Osteocyte (in vitro differentiated cells): ENCODE results near the gene PAX2. TPM values are rescaled to one million over a fixed set of nuclear protein-coding genes. Genes with fewer than 3 reads are reported as not detected.

Experiments
- DNase-seq: peaks from one replicate; pipeline ENCODE4 v3.0.0; 2021; ENCODE audit warnings: mixed read lengths; ENCODE audit not compliant: unreplicated experiment; ENCODE audit errors: extremely low spot score
- H3K27ac Mint-ChIP-seq: one replicate; pipeline ENCODE4 v1.8.0; 2021; ENCODE audit warnings: mild to moderate bottlenecking, mixed read lengths; ENCODE audit not compliant: unreplicated experiment
- H3K27me3 Mint-ChIP-seq: one replicate; pipeline ENCODE4 v1.8.0; 2021; ENCODE audit warnings: mixed read lengths; ENCODE audit not compliant: unreplicated experiment
- H3K36me3 Mint-ChIP-seq: one replicate; pipeline ENCODE4 v1.8.0; 2021; ENCODE audit warnings: mixed read lengths; ENCODE audit not compliant: unreplicated experiment
- H3K4me1 Mint-ChIP-seq: one replicate; pipeline ENCODE4 v1.8.0; 2021; ENCODE audit warnings: mixed read lengths; ENCODE audit not compliant: unreplicated experiment
- H3K4me3 Mint-ChIP-seq: one replicate; pipeline ENCODE4 v1.8.0; 2021; ENCODE audit warnings: mild to moderate bottlenecking, moderate library complexity, mixed read lengths; ENCODE audit not compliant: unreplicated experiment
- H3K9me3 Mint-ChIP-seq: one replicate; pipeline ENCODE4 v1.8.0; 2021; ENCODE audit warnings: mixed read lengths; ENCODE audit not compliant: unreplicated experiment
- total RNA-seq: library from RNA; stranded (reverse); gene quantifications from 2 replicates; pipeline ENCODE4 v1.2.1, GENCODE V29; 2021
- TF ChIP-seq, protein P1 (sequence below): fragments of 200-600 bp; sonication (generic); IDR thresholded peaks from 2 replicates; pipeline ENCODE4 v1.5.0; 2021; ENCODE audit warnings: antibody characterized with exemption, mild to moderate bottlenecking, moderate library complexity

PAX2 gene
- total RNA-seq, 1 donor from 2014 or later: 0.30 TPM

DNA sequence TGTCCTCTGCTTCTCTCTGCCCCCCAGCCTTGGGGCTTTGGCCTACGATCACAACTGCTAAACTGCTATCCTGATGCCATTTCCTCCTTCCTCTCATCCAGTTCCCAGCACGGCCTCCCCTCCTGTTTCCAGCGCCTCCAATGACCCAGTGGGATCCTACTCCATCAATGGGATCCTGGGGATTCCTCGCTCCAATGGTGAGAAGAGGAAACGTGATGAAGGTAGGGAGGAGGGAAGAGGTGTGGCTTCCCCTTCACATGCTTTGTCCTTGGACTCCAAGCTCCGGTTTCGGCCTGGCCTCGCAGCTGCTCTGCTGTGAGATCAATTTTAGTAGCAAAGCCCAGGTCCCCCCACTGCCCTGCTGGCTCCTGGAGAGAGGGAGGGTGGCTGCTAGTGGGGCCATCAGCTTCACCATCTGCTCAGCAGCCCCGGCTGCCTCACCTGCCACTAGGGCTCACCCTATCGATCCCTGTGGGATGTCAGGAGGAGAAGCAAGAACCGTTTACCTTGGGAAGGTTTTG, 35.8 kb downstream of the PAX2 start:
- TF ChIP-seq, protein P1, sequence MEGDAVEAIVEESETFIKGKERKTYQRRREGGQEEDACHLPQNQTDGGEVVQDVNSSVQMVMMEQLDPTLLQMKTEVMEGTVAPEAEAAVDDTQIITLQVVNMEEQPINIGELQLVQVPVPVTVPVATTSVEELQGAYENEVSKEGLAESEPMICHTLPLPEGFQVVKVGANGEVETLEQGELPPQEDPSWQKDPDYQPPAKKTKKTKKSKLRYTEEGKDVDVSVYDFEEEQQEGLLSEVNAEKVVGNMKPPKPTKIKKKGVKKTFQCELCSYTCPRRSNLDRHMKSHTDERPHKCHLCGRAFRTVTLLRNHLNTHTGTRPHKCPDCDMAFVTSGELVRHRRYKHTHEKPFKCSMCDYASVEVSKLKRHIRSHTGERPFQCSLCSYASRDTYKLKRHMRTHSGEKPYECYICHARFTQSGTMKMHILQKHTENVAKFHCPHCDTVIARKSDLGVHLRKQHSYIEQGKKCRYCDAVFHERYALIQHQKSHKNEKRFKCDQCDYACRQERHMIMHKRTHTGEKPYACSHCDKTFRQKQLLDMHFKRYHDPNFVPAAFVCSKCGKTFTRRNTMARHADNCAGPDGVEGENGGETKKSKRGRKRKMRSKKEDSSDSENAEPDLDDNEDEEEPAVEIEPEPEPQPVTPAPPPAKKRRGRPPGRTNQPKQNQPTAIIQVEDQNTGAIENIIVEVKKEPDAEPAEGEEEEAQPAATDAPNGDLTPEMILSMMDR: no peak
- no peaks in the 10 kb centered on the region for H3K4me1 Mint-ChIP-seq
- no peaks in the 10 kb centered on the region for H3K9me3 Mint-ChIP-seq
- no peak for DNase-seq
- H3K36me3 Mint-ChIP-seq: no peaks in the 10 kb centered on the region
- H3K27ac Mint-ChIP-seq: no peak overlapping the region
- H3K4me3 Mint-ChIP-seq: no peak overlapping the region
- H3K27me3 Mint-ChIP-seq: peaks cover 44% of the 10 kb centered on the region

DNA sequence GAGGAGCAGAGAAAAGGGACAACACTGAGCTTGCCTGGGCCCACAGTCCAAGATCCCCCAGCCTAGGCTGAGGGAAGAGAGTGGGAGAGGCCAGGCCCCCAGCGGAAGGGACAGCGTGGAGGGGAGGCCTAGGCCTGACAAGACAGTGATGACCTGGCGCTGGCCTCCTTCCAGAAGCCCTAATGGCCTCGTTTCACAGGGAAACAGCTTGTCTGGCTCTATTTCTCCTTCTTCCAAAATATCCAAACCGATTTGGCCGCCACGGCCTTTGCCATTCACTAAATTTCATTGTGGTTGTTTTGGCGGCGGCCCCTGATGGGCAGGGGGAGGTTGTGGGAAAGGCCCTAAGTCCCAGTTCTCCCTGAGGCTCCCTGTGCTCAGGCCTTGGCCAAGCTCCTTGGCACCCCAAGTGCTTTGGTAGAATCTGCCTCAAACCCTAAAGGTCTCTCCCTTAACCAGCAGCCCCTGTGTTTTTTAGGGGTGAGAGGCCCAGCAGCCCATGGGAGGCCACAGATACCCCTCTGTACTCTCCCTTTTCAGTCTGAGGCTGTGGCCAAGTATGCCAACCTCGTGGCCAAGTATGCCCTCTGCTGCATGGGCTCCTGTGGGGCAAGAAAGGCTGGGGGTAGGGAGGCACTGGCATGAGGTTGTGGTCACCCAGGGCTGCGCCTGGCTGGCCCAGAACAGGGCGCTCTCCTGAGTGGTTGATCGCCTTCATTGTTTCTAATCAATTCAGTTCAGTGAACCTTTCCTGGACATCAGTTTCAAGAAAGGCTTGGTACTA, 37.3 kb downstream of the PAX2 start:
- Mint-ChIP-seq H3K4me3 (no peak overlapping the region), H3K36me3 (no peaks in the 10 kb centered on the region), H3K27ac (no peak overlapping the region), H3K4me1 (no peaks in the 10 kb centered on the region), H3K27me3 (peaks cover 50% of the 10 kb centered on the region), H3K9me3 (no peaks in the 10 kb centered on the region)
- DNase-seq: no peak
- TF ChIP-seq, protein P1: no peak

DNA sequence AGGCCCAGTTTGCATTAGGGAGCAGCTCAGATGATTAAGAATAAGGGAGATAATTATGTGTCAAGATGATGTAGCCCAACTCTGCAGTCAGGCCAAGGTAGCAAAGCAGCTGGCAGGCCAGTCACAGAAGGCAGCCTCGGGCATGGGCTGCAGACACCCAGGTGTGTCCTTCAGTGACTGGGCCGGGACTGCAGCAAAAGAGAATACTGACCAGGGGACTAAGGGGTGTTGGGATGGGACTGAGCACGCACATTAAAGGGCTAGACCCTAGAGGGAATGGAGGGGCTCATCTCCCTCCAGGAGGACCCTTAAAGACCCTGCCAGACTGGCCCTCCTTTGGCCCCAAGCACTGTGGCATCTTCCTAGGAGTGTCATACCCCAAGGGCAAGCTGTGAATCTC, 38.7 kb downstream of the PAX2 start:
- Mint-ChIP-seq H3K36me3 (no peaks in the 10 kb centered on the region), H3K27me3 (peaks cover 52% of the 10 kb centered on the region), H3K9me3 (no peaks in the 10 kb centered on the region)

DNA sequence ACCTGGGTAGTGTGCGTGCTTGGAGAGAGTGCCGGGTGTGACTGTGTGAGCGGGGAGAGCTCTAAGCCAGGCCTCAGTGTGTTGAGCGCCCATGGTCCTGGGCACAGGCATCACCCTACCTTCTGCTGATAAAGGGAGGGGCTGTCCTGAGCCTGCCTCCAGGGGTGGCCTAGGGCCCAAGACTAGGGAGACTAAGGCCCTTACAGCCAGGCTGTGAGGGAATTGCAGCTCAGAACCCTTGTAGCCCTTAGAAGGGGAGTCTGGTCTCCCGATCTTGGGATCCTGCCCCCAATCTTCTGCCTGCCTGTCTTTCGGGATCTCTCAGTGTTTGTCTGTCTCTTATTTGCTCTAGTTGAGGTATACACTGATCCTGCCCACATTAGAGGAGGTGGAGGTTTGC, 41.2 kb downstream of the PAX2 start:
- Mint-ChIP-seq H3K27ac (no peak overlapping the region), H3K9me3 (no peaks in the 10 kb centered on the region), H3K4me1 (no peaks in the 10 kb centered on the region), H3K4me3 (no peak overlapping the region), H3K27me3 (peaks cover 60% of the 10 kb centered on the region), H3K36me3 (no peaks in the 10 kb centered on the region)
- TF ChIP-seq, protein P1: no peak
- no peak for DNase-seq

More for the DNA sequence above, 38.7 kb downstream of the PAX2 start:
- Mint-ChIP-seq H3K27ac (no peak overlapping the region), H3K4me3 (no peak overlapping the region), H3K4me1 (no peaks in the 10 kb centered on the region)
- TF ChIP-seq, protein P1: no peak
- DNase-seq: no peak

DNA sequence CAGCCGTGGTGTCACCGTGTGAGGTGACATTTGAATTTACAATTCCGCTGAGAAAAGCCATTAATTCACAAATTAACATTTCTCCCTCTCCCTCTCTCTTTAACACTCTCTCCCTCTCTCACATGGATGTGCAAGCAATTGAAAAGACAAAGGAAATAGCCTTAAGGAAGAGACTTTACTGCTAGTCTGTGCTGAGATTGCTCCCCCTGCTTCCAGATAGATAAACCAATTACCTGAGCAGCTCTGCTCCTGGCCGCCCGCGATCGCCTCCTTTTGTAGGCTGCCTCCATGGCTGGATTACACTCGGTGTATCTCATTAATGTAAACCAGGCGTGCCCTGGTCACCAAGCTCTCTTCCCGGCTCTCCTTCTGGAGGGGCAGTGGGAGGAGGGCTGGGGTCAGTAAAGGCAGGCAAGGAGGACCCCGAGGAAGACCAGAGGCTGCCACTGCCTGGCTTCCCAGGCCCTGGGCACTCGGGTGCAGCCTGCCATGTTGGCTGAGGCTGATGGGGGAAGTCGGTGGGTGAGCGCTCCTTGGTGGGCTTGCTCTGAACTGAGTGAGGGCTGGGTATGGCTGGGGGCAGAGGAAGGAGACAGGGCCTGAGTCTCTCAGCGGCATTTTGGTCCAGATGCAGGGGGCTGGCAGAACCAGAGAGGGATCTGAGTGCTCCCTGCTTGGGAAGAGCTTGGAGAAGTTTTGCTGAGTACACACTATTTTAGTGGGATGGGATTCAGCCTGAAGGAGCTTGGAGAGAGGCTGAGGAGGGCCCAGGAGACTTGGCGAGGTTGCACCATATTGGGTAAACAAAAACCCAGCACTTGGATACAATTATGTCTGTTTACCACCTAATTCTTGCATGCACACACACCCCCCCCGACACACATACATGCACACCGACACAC, 42.9 kb downstream of the PAX2 start:
- TF ChIP-seq, protein P1: no peak
- no peak for DNase-seq
- Mint-ChIP-seq H3K4me3 (no peak overlapping the region), H3K4me1 (no peaks in the 10 kb centered on the region), H3K36me3 (no peaks in the 10 kb centered on the region), H3K27me3 (peaks cover 70% of the 10 kb centered on the region), H3K9me3 (no peaks in the 10 kb centered on the region), H3K27ac (no peak overlapping the region)
